Activated T-cell treated with anti-CD3 and anti-CD28 coated beads, Interleukin-2, amount 50 U/mL, for 24 hours (primary cell): ENCODE results near the gene ADSS1.
A peak's percentile ranks its signal among the peaks of the same experiment; 100 is the strongest.

Source experiments
- DNase-seq: peaks from one replicate; pipeline ENCODE4 v3.0.0-alpha.2; 2020
- H3K27ac Mint-ChIP-seq: 2 replicates; pipeline ENCODE4 v1.8.0; 2020; ENCODE audit warnings: mild to moderate bottlenecking, mixed read lengths
- H3K27me3 Mint-ChIP-seq: 2 replicates; pipeline ENCODE4 v1.8.0; 2020; ENCODE audit warnings: mixed read lengths
- H3K36me3 Mint-ChIP-seq: 2 replicates; pipeline ENCODE4 v1.8.0; 2020; ENCODE audit warnings: low read depth, mixed read lengths
- H3K4me1 Mint-ChIP-seq: 2 replicates; pipeline ENCODE4 v1.8.0; 2020; ENCODE audit warnings: low read depth, mixed read lengths
- H3K4me3 Mint-ChIP-seq: 2 replicates; pipeline ENCODE4 v1.8.0; 2020; ENCODE audit warnings: mild to moderate bottlenecking, moderate library complexity, mixed read lengths
- H3K9me3 Mint-ChIP-seq: 2 replicates; pipeline ENCODE4 v1.8.0; 2020; ENCODE audit warnings: mixed read lengths

The ADSS1 gene

GRCh38 chr14:104774453-104775072 lies 50.5 kb downstream of the ADSS1 start:
- DNase-seq, result no peak
- Mint-ChIP-seq H3K4me1 (peaks cover 8% of the 10 kb centered on the region), H3K27me3 (no peaks in the 10 kb centered on the region), H3K27ac (no peak overlapping the region), H3K9me3 (no peaks in the 10 kb centered on the region), H3K36me3 (peaks cover 74% of the 10 kb centered on the region), H3K4me3 (no peak overlapping the region)

GRCh38 chr14:104775073-104775489 lies 51.1 kb downstream of the ADSS1 start:
- Mint-ChIP-seq H3K27me3 (no peaks in the 10 kb centered on the region), H3K4me1 (peaks cover 3% of the 10 kb centered on the region), H3K27ac (no peak overlapping the region), H3K4me3 (no peak overlapping the region), H3K9me3 (no peaks in the 10 kb centered on the region), H3K36me3 (peaks cover 72% of the 10 kb centered on the region)
- DNase-seq, result no peak

GRCh38 chr14:104776481-104776880 lies 52.5 kb downstream of the ADSS1 start:
- no peaks in the 10 kb centered on the region for H3K9me3 Mint-ChIP-seq
- H3K27me3 Mint-ChIP-seq, result no peaks in the 10 kb centered on the region
- no peaks in the 10 kb centered on the region for H3K4me1 Mint-ChIP-seq
- DNase-seq, result no peak
- H3K4me3 Mint-ChIP-seq, result no peak overlapping the region
- H3K27ac Mint-ChIP-seq, result no peak overlapping the region
- peaks cover 63% of the 10 kb centered on the region for H3K36me3 Mint-ChIP-seq

DNA sequence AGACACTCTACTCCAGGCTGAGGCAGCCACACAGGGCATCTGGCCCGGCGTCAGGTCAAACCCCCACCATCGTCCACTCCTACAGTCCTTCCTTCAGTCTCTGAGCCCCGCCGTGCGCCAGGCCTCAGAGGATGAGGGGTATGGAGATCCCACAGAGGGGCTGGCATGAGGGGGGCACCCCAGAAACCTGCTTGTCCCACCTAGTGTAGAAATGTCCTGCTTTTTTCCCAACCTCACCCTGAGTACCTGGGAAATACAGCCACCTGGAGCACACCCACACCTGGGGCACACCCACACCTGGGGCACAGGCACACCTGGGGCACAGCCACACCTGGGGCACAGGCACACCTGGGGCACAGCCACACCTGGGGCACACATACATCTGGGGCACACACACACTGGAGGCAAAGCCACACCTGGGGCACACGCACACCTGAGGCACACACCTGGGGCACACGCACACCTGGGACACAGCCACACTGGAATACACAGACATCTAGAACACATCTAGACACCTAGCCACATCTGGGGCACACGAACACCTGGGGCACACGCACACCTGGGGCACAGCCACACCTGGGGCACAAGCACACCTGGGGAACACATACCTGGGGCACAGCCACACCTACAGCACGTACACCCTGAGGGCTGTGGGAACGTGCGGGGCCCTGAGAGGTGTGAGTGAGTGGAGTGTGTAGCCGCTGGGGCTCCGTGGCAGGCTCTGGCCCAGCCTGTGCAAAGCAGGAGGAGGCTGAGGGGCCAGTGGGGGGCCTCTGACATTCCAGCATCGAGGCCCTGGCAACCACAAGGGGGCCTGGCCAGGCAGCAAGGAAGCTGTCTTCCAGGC lies 53.2 kb downstream of the ADSS1 start:
- Mint-ChIP-seq H3K36me3 (peaks cover 56% of the 10 kb centered on the region), H3K9me3 (no peaks in the 10 kb centered on the region), H3K27me3 (no peaks in the 10 kb centered on the region), H3K4me1 (no peaks in the 10 kb centered on the region), H3K27ac (no peak overlapping the region), H3K4me3 (no peak overlapping the region)
- DNase-seq, result no peak

DNA sequence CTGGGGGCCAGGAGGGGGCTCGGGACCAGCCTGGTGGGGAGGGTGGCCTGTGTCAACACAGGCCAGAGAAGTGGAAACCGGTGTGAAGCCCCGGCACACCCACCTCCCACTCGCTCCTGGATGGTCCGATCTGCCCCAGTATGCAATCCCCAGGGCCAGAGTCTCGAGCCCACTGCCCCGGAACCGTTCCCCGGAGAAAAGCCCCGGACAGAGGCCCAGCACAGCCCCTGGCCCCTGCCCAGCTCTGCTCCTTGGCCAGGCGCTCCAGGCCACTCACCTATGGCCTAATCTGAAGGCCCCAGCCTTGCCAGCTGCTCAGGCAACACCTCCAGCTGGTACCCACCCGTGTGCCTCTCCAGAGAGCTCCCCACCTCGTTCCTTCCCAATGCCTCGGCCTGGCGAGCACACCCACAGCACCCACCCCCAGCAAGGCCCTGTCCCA lies 53.8 kb downstream of the ADSS1 start:
- no peak for DNase-seq
- Mint-ChIP-seq H3K4me3 (no peak overlapping the region), H3K9me3 (no peaks in the 10 kb centered on the region), H3K27me3 (no peaks in the 10 kb centered on the region), H3K36me3 (peaks cover 53% of the 10 kb centered on the region), H3K27ac (peak overlapping the region; percentile 44), H3K4me1 (no peaks in the 10 kb centered on the region)

DNA sequence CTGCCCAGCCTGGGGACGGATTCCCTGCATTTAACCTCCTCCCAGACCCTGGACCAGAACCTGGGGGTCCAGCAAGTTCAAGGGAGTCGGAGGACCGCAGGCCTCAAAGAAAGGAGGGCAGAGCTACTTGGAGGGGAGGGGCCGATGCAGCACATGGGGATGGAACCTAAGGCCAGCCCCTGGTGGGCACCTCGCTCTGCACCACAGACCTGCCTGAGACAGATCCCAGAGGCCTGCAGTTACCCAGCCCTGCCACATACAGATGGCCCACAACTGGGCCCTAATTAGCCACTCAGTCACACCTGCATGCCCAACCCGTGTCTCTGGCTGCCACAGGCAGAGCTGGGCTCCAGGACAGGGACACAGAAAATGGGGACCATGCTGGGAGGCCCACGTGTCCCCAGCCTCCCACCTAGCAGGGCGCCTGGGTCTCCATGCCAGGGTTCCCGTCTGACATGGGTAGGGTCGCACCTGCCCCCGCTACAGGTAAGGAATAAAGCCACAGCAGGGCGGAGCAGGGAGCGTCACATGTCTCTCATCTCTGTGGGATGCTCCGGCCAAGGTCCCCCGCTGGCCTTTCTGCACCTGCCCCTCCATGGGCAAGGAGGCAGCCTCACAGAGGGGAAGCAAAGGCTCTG lies 54.8 kb downstream of the ADSS1 start:
- Mint-ChIP-seq H3K4me3 (no peak overlapping the region), H3K27ac (no peak overlapping the region), H3K4me1 (no peaks in the 10 kb centered on the region), H3K27me3 (no peaks in the 10 kb centered on the region), H3K36me3 (peaks cover 44% of the 10 kb centered on the region), H3K9me3 (no peaks in the 10 kb centered on the region)
- DNase-seq, result no peak

DNA sequence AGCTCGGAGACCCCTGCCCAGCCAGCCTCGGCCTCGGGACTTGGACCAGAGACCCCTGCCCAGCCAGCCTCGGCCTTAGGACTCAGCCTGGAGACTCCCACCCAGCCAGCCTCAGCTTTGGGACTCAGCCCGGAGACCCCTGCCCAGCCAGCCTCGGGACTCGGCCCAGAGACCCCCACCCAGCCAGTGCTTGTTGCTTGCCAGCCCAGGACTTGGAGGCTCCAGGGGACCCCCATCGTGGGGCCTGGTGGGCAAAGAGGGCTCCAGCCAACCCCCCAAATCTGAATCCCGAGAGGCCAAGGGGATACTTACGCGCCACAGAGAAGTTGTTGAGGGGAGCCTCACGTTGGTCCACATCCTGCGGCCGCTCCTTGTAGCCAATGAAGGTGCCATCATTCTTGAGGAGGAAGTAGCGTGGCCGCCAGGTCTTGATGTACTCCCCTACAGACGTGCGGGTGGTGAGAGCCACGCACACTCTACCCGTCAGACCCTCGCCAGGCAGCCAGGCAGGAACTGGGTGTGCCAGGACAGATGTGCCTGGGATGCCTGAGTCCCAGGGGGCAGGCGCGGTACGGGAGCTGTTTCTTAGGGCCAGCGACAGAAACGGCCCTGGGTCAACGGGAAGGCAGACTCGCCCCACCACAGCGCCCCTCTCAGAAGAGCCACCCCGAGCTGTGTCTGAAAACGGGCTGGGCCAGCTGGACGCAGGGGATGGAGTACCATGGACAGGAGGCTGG lies 55.9 kb downstream of the ADSS1 start:
- Mint-ChIP-seq H3K4me3 (no peak overlapping the region), H3K27me3 (no peaks in the 10 kb centered on the region), H3K36me3 (peaks cover 36% of the 10 kb centered on the region), H3K9me3 (no peaks in the 10 kb centered on the region), H3K4me1 (no peaks in the 10 kb centered on the region), H3K27ac (no peak overlapping the region)
- DNase-seq, result no peak

DNA sequence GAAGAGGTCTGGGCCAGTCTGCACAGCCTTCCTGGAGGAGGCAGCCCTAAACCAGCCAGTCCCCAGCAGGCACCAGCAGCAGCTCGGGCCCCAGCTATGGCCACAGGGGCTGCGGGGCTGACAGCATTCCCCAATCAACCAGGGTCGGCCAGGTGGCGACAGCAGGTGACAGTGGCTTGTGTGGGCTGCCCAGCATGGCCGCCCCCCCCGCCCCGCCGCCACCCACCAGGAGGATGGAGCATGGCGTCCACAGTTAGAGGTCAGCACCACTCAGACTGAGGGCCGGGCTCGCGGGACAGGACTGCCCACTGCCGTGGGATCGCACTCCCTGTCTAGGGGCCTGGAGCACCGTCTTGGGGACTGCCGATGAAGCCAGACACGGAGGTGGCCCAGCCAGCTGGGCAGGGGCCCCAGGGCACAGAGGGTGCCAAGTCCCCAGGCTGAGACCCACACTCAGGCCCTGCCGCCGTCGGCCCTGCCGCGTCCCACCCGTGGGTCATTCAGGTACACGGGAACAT lies 56.5 kb downstream of the ADSS1 start:
- no peak overlapping the region for H3K27ac Mint-ChIP-seq
- no peak for DNase-seq

DNA sequence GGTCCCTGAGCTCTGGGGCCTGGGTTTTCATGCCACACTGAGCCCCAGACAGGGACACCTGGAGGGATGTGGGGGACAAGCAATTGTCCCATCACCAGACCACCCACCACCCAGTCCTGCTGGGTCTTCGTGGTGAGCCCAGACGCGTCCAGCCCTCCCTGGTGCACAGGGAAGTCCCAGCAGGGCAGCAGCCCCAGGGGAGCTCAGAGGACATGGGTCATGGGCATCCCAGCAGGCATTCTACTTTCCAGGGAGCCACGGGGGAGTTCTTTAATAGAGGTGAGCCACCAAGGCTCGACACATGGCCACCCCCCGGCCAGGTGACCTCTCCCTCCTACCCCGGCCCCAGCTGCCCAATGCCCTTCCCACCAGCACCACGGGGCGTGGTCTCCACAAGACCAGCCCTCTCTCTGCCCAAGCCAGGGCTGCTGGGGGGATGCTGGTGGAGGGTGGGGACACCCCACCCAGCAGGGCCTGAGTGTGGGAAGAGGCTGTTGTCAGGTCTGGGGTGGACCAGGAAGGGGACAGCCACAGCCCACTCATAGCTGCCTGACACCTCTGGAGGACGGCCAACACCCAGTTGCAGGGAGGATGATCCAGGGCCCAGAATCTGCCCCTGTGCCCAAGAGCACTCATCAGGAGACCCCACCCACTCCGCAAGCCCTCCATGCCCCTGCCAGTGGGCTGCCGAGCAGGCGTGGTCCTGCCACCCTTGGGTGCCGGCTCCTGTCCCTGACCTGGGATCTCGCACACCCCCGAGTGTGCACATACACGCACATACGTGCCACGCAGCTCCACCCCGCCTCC lies 57.4 kb downstream of the ADSS1 start:
- DNase-seq, result no peak
- Mint-ChIP-seq H3K9me3 (no peaks in the 10 kb centered on the region), H3K27me3 (no peaks in the 10 kb centered on the region), H3K36me3 (peaks cover 28% of the 10 kb centered on the region), H3K27ac (no peak overlapping the region), H3K4me1 (peaks cover 3% of the 10 kb centered on the region), H3K4me3 (no peak overlapping the region)

More for the DNA sequence above, 56.5 kb downstream of the ADSS1 start:
- Mint-ChIP-seq H3K36me3 (peaks cover 35% of the 10 kb centered on the region), H3K4me1 (peaks cover 2% of the 10 kb centered on the region), H3K9me3 (no peaks in the 10 kb centered on the region), H3K4me3 (no peak overlapping the region), H3K27me3 (no peaks in the 10 kb centered on the region)

GRCh38 chr14:104782086-104782807 lies 58.2 kb downstream of the ADSS1 start:
- DNase-seq, result no peak
- Mint-ChIP-seq H3K36me3 (peaks cover 20% of the 10 kb centered on the region), H3K27ac (no peak overlapping the region), H3K4me1 (peaks cover 7% of the 10 kb centered on the region), H3K9me3 (no peaks in the 10 kb centered on the region), H3K27me3 (no peaks in the 10 kb centered on the region), H3K4me3 (no peak overlapping the region)

- Mint-ChIP-seq H3K4me3 (no peak overlapping the region), H3K27me3 (no peaks in the 10 kb centered on the region), H3K9me3 (no peaks in the 10 kb centered on the region), H3K4me1 (peaks cover 10% of the 10 kb centered on the region), H3K36me3 (peaks cover 19% of the 10 kb centered on the region), H3K27ac (no peak overlapping the region)
- DNase-seq, result no peak
These were observed 58.7 kb downstream of the ADSS1 start for GRCh38 chr14:104782808-104783139.

GRCh38 chr14:104783484-104784217 lies 59.6 kb downstream of the ADSS1 start:
- H3K36me3 Mint-ChIP-seq, result peaks cover 22% of the 10 kb centered on the region
- H3K27me3 Mint-ChIP-seq, result no peaks in the 10 kb centered on the region
- peaks cover 16% of the 10 kb centered on the region for H3K4me1 Mint-ChIP-seq
- DNase-seq, result no peak
- no peak overlapping the region for H3K27ac Mint-ChIP-seq
- H3K4me3 Mint-ChIP-seq, result no peak overlapping the region
- no peaks in the 10 kb centered on the region for H3K9me3 Mint-ChIP-seq

DNA sequence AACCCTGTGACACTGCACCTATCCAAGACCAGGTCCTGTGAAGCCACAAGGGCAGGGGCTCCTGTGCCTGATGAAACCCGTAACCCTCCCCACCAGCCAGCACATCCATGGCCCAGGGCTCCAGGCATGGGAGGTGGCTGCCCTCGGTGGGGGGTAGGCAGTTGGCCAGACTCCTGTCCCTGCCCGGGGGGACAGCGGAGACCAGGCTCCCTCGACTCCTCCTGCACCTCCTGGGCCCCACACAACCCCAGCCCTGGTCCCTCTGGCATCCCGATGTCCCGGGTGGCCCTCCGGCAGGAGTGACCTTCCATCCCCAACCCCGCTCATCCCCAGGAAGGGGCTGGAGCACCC lies 60.2 kb downstream of the ADSS1 start:
- Mint-ChIP-seq H3K36me3 (peaks cover 28% of the 10 kb centered on the region), H3K4me1 (peaks cover 16% of the 10 kb centered on the region), H3K9me3 (no peaks in the 10 kb centered on the region), H3K27me3 (no peaks in the 10 kb centered on the region), H3K27ac (no peak overlapping the region), H3K4me3 (no peak overlapping the region)
- no peak for DNase-seq
